Stimulated activated CD8-positive, alpha-beta memory T cell treated with anti-CD3 and anti-CD28 coated beads, Interleukin-4, amount 100 ng/mL, for 4 hours (primary cell): ENCODE results near the gene BCAS3.
"Not testable (repeated sequence)": the region's sequence is repeated elsewhere in the genome, so short reads cannot be mapped to it uniquely, and the experiment has no call there.

Source experiments
- DNase-seq, 2 donors: peaks; one replicate each; pipeline ENCODE4 v3.0.0-alpha.2; 2020; ENCODE audit warnings: low read depth in 2 of 2, low spot score in 1 of 2

Gene BCAS3

GRCh38 chr17:60923000-60923399 lies 245.3 kb downstream of the BCAS3 start:
- no peak for DNase-seq

- no peak for DNase-seq
Observed at GRCh38 chr17:60926466-60927183, 249.0 kb downstream of the BCAS3 start.

- DNase-seq: no peak
Observed at GRCh38 chr17:60933739-60934138, 256.1 kb downstream of the BCAS3 start.

GRCh38 chr17:60934723-60935122 lies 257.1 kb downstream of the BCAS3 start:
- no peak for DNase-seq

GRCh38 chr17:60935991-60936390 lies 258.3 kb downstream of the BCAS3 start:
- DNase-seq: not testable (repeated sequence)

DNA sequence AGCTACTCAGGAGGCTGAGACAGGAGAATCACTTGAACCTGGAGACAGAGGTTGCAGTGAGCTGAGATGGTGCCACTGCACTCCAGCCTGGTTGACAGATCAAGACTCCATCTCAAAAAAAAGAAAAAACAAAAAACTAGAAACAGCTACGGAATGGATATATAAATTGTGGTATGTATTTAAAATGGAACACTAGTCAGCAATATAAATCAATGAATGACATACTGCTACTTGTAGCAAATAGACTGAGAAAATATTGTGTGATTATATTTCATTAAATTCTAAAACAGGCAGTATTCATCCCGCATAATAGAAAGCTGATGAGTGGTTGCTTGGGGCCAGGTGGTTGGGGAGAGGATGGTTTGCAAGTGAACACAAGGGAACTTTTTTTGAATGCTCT lies 261.7 kb downstream of the BCAS3 start:
- DNase-seq: no peak

DNA sequence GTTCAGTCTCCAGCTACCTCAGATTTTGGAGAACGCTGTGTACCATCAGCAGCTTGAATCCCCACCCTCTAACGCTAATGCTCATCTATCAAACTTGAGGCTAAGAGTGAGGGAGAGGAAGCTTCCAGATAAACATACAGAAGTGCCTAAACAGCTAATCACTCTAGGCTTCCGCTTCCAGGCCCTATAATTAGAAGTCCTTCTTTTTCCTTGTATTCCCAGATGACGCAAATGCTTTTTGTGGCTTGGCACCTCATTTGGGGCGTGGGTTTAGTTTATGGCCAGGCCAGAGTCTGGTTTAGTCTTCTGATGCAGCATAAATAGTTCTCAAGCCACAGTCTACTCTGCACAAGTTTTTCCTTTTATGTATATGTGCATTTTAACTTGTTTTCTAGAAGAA lies 263.4 kb downstream of the BCAS3 start:
- DNase-seq: no peak

DNA sequence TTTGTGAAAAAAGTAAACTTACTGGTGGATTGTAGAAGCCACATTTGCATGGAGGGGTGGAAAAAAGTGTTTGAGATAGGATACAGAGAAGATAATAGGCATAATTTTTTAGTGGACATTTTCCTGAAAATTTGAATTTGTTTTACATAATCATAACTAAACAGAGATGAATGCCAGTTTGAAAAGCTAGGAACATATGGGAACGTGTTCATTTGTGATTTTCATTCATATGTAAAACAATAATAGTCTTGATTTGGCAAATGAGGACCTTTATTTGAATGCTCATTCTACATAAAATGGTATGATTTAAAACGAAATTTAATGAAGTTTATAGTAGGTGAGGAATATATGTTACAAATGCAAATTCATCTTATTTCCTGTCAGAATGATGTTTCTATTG lies 263.9 kb downstream of the BCAS3 start:
- no peak for DNase-seq

DNA sequence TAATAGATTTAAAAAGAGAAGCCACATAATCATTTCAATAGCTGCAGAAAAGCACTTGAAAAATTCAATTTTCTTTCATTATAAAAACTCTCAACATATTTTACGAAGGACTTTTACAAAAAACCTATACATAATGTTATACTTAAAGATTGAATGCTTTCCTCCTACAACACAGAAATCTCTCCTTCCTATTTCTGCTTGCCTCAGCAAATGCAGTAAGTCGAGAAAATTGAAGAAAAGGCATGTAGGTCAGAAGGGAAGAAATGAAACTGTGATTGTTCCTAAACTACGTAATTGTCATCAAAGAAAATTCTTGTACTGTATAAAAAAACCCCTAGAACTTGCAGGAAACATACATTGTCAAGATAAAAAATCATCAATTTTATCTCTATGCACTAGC lies 267.1 kb downstream of the BCAS3 start:
- DNase-seq: no peak

DNA sequence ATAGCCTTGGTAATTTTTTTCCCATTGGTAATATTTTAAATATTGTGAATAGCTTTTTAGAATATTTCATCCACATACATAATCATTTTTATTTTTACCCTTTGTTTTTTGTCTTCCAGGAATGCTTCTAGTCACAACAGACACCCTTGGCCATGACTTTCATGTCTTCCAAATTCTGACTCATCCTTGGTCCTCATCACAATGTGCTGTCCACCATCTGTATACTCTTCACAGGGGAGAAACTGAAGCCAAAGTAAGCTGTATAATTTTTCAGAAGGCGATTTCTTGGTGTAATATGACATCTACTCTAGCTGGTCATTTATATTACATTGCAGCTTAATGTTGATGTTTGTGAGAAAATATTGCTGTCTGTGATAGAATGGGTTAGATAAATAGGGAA lies 269.4 kb downstream of the BCAS3 start:
- DNase-seq: no peak

DNA sequence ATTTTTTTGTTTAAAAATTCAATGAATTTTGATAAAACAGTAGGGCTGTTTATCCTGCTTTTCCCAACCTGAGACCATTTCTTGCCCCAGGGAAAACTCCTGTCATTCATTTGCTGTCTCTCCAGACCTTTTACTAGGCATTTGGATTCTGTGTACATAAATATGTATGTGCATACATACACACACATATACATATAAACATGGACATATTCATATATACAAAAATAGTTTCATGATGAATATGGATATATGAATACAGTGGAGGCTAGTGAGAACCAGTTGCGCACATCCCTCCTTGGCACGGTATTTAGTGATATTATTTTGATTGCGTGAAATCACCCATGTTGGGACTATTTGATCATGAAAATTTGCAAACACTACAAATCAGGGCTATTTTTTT lies 269.9 kb downstream of the BCAS3 start:
- no peak for DNase-seq

- no peak for DNase-seq
Observed at GRCh38 chr17:60952747-60953146, 275.1 kb downstream of the BCAS3 start.

DNA sequence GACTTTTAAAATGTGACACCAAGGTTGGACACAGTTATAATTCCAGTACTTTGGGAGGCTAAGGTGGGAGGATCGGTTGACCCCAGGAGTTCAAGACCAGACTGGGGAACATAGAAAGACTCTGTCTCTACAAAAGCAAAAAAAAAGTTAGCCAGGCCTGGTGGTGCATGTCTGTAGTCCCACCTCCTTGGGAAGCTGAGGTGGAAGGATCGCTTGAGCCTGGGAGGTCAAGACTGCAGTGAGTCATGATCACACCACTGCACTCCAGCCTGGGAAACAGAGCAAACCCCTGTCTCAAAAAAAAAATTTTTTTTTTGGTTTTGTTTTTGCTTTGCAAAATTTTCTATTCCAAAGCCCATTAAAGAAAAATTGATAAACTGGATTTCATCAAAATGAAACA lies 281.4 kb downstream of the BCAS3 start:
- no peak for DNase-seq

- no peak for DNase-seq
Observed at GRCh38 chr17:60959696-60960095, 282.0 kb downstream of the BCAS3 start.

DNA sequence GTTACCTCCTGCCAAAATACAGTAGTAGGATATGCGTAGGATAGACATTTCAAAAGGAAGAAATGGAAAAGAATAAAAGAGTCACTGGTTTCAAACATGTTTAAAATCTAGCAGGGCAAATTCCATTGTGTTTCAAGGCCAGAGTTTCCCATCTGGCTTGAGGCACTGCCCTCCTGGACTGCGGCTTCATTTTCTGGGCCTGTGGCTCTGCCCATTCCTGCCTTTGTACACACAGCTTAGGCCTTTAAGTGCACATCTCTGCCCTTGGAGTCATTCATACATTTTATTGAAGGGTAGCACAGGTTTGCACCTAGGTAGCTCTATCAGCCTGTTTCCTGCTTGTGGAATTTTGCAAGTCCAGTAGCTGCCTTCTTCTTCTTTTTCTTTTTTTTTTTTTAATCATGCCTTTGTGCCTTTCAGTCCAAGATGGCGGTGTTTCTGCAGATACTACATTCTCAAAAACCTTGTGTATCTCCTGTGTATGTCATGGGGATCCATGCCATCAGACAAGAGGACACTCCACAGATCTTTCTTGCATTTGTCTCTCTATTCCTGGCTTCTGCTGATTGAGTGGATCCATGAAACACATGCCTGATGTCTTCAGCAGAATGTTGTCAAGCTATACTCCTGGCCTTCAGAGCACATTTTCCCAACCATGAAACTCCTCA lies 282.9 kb downstream of the BCAS3 start:
- DNase-seq: no peak

GRCh38 chr17:60964160-60964559 lies 286.5 kb downstream of the BCAS3 start:
- no peak for DNase-seq

DNA sequence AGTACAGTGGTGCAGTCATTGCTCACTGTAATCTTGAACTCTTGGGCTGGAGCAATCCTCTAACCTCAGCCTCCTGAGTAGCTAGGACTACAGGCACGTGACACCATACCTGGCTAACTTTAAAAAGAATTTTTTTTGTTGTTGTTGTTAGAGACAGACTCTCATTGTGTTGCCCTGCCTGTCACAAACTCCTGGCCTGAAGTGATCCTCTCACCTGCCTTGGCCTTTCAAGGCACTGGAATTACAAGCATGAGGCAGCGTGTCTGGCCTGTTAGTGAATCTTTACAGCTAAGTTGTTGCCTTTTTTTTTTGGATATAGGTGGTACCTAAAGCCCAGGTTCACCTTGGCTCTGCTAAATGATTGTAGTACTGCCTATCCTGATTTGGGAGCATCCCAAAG lies 290.6 kb downstream of the BCAS3 start:
- DNase-seq: no peak

GRCh38 chr17:60969500-60970037 lies 291.9 kb downstream of the BCAS3 start:
- no peak for DNase-seq

DNA sequence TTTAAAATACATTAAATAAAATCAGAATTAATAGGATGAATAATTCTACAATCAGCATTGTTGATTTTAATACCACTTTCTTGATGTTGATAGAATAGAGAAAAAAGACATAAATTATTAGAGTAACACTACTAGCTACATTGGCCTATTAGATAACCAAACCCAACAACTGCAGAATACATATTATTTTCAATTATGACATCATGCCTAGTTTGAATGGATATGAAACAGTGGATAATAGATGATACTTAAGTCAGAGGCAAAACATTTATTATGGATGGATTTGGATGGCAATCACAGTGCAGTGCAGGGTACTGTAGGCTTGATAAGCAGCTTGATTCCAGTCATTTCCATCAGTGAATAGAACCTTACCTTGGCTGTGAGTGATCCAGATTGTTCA lies 293.1 kb downstream of the BCAS3 start:
- no peak for DNase-seq

DNA sequence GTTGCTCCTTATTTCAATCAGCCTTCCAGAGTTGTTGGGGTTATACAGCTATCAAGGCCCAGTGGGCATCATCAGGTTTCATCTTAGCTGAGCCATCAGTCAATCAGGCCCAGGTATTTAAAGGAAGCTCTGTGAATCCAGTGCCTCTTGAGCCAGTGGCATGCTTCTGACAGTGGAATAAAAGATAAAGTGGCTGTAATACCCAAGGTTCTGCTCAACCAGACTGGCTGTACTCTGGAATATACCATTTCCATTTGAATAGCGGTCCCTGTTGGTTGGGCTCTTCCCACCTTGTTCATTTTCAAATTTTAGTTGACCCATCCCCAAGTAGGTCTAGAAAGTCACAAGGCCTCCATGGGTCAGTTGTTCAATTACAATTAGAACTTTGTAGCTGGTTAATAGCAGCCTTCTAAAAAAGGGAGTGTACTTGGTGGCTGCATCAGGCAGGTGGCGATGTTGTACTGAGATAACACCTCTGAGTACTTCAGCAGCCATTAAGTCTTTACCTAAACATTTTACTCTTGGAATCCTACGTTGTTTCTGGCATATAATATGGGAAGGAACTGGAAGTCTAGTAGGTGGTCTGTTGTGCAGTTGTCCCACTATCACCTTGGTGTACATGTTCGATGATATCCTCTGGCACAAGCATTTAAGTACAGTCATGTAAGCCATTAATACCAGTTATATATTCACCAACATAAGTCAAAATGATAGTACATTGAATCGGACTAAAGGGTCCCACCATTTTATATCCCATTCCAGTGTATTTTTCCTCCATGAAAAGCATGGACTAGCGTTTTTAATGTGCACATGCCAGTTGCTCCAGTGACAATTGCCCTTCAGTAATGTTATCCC lies 294.1 kb downstream of the BCAS3 start:
- no peak for DNase-seq

- DNase-seq: not testable (repeated sequence)
Observed at GRCh38 chr17:60976861-60977260, 299.2 kb downstream of the BCAS3 start.

- no peak for DNase-seq
Observed at GRCh38 chr17:60989379-60989778, 311.7 kb downstream of the BCAS3 start.
